Frontal cortex (tissue), 4 donors: Measurements from ENCODE around the gene NIP7. TPM values are rescaled to one million over a fixed set of nuclear protein-coding genes. Genes with fewer than 3 reads are reported as not detected.

Experiments
- DNase-seq, 2 donors: peaks; one replicate each; pipeline ENCODE4 v3.0.0; 2012; ENCODE audit warnings: low spot score in 2 of 2
- FAIRE-seq: peaks from 2 replicates; lab custom pipeline; 2012; peaks lifted over from hg19 to GRCh38; lab: Jason Lieb, UNC
- total RNA-seq: library from RNA; depleted of rRNA; stranded (reverse); fragments of >200 nt; gene quantifications from one replicate; pipeline ENCODE4 v1.2.3, GENCODE V29; 2014
- donor health status: control.
- donor health status: control.
- donor health status: control.

NIP7 gene
- total RNA-seq, 1 donor from 2014 or later: 13.0 TPM

- FAIRE-seq (no peak), DNase-seq (no peak)
These were observed 39.2 kb downstream of the NIP7 start for GRCh38 chr16:69378760-69379159.

- FAIRE-seq: no peak
- DNase-seq: no peak
These were observed 41.7 kb downstream of the NIP7 start for GRCh38 chr16:69381231-69381630.

- no peak for DNase-seq
- no peak for FAIRE-seq
These were observed 42.8 kb downstream of the NIP7 start for GRCh38 chr16:69382421-69382820.

- FAIRE-seq (no peak), DNase-seq (no peak)
These were observed 45.4 kb downstream of the NIP7 start for GRCh38 chr16:69384974-69385373.

- FAIRE-seq (no peak), DNase-seq (no peak)
These were observed 47.0 kb downstream of the NIP7 start for GRCh38 chr16:69386596-69386995.

Other genes with a start within 250 kb of the NIP7 start
- gene HAS3, start 234.1 kb upstream of the NIP7 start, total RNA-seq: 4.9 TPM
- 26.5 TPM for gene CHTF8, start 207.2 kb upstream of the NIP7 start, total RNA-seq
- 39.1 TPM for gene UTP4, start 207.1 kb upstream of the NIP7 start, total RNA-seq
- 12.2 TPM for gene SNTB2, start 152.6 kb upstream of the NIP7 start, total RNA-seq
- gene VPS4A, start 28.4 kb upstream of the NIP7 start, total RNA-seq: 40.8 TPM
- 6.1 TPM for gene PDF, start 9.2 kb upstream of the NIP7 start, total RNA-seq
- gene COG8, start 208 bp upstream of the NIP7 start, total RNA-seq: 41.6 TPM
- not detected for gene TMED6, start 12.0 kb downstream of the NIP7 start, total RNA-seq
- 110 TPM for gene TERF2, start 46.2 kb downstream of the NIP7 start, total RNA-seq
- 49.3 TPM for gene CYB5B, start 84.8 kb downstream of the NIP7 start, total RNA-seq
- gene NFAT5, start 226.2 kb downstream of the NIP7 start, total RNA-seq: 14.7 TPM